Measurements from ENCODE around the gene ARHGAP31. TPM values are rescaled to one million over a fixed set of nuclear protein-coding genes. Genes with fewer than 3 reads are reported as not detected.
"Not testable (repeated sequence)": the region's sequence is repeated elsewhere in the genome, so short reads cannot be mapped to it uniquely, and the experiment has no call there.

ARHGAP31 gene
- total RNA-seq, 1 donor from 2014 or later, result 85.6 TPM

DNA sequence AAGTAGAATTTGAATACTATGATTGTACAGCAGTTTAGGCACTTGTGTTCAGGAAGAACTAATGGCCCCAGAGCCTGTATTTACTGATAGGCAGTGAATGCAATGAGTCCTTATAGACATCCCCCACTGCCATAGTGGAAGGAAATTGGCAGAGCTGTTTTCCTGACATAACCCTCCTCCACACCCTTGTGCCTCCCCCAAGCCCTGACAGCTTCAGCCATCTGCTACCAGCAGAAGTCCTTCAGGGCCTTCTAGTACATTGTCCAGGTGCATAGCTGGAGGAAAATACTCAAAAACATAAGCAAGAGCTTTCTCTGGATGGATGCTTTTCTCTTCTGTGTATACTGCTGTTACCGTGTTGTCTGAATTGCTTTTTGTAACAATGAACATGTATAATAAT is 20.6 kb downstream of the ARHGAP31 start:
- ATAC-seq, result no peak

DNA sequence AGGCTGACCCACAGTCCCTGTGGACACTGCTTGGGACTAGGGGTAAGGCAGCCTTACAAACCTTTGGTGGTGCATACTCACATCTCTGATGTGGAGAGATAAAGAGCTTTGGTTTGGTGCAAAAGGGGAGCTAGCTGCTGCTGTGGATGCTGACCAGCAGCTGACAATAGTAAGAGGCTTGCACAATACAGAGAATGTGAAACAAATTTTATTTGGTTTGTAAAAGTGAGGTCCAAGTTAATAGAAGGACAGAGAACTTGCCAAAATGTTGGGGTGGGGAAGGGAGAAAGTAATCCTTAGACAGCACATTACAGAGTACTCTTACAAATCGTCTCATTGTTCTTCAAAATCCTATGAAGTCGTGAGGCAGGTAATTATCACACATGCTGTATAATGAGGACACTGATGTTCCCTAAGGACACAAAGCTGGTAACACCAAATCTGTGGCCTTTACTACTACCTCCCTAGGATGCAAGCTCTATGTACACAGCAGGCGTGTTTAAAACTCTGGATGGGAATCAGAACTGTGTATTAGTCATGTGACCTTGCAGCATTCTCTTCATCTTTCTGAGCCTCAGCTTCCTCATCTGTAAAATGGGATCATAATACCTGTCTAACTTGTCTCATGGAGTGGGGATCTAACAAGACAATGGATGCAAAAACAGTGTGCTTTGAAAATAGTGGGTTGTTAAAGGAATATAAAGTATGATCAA is 21.6 kb downstream of the ARHGAP31 start:
- ATAC-seq (peak; percentile 68), DNase-seq (ENCODE audit: low spot score) (no peak)
- intact Hi-C loops (cut with DNase I), result no loop called here

More for the DNA sequence above, 20.6 kb downstream of the ARHGAP31 start:
- intact Hi-C loops (cut with DNase I), result no loop called here
- DNase-seq (ENCODE audit: low spot score), result no peak

DNA sequence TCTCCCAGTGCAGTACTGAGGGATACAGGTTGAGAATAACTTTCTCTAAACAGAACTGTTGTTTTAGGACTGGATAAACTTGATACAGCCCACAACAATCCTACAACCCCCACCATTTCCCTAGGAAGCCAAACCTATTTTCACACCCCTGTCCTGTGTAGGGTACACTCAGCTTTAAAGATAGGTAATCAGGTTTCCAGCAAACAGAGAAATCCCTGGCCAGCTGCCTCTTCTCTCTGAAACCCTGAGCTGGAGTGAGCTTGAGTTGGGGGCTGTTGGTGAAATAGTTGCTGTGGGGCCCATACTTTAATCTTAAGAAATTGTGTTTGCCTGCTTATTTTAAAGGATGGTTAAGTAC is 22.1 kb downstream of the ARHGAP31 start:
- ATAC-seq (no peak), DNase-seq (ENCODE audit: low spot score) (no peak)
- intact Hi-C loops (cut with DNase I), result no loop called here

DNA sequence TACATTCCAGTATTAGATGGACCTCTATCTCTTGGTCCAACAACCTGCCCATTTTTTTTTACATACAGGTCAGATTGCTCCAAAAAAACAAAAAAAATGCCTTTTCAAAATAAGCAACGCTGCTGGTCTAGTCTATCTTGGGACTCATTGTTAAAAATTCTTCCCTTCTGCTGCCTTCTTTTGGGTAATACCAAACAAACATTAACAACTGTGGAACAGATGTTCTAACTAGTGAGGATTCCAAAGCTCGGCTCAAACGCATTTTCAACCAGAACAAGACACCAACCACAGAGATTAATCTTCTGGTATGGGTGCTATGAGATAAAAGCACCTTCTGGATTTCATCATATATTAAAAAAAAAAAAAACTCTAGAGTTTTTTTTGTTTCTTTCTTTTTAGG is 24.7 kb downstream of the ARHGAP31 start:
- DNase-seq (ENCODE audit: low spot score) (no peak), ATAC-seq (no peak)
- intact Hi-C loops (cut with DNase I), result no loop called here

DNA sequence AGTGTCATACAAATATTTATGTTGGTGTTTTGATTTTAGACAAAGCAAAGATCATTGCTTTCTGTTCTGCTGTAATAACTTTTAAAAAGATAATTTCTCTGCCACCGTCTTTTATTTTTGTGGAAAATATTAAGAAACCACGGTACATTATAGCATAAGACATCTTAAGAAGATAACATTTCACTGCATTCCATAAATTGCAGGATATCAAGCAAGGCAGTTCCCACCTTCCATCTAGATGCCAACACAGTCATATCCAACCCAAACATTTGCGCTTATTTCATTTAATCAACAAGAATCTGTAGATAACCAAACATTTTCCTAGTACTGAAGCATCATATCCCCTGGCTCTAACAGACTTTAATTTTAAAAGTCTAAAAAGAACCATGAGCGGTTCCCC is 25.1 kb downstream of the ARHGAP31 start:
- ATAC-seq, result no peak
- no peak for DNase-seq (ENCODE audit: low spot score)
- intact Hi-C loops (cut with DNase I), result no loop called here

DNA sequence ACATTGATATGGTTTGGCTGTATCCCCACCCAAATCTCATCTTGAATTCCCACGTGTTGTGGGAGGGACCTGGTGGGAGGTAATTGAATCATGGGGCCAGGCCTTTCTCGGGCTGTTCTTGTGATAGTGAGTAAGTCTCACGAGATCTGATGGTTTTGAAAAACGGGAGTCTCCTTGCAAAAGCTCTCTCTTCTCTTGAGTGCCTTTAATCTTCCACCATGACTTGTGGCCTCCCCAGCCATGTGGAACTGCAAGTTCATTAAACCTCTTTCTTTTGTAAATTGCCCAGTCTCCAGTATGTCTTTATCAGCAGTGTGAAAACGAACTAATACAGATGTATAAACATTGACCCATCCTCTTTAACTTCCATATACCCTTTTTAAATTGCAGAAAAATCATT is 26.6 kb downstream of the ARHGAP31 start:
- DNase-seq (ENCODE audit: low spot score); intact Hi-C loops (cut with DNase I); ATAC-seq: not testable (repeated sequence)

DNA sequence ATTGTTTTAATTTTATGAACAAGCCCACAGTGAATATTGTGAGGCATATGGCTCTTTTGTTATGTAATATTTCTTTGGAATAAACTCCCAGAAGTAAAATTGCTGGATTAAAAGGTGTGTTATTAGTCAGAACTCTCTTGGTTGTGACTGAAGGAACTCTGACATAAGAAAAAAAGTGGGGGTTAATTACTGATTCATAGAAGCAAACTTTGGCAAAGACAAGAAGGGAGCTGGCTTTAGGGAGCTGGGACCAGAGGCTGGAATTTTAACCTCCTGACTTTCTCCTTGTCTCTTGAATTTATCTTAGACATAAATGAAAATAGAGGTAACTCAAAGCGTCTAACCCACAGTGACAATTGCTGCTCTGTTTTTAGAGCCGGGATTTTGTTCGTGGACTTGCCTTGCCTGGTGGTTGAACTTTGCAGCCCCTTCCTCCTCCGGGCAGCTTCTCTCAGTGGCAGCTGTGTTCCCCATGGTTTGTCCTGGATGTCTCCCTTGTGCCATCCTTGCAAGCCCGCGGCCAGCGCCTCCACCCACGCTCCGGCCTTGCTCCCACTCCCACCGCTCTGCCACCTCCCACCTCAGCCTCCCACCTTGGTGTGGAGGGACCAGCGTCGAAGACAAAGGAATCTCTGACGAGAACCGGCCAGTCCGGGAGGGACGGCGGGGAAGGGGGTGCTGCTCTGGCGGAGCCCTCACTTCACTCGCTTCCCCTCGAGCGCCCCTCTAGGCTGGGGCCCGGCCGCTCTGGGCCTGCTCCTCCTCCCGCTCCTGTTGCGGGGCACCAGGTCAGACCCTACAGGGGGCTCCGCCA is 28.0 kb downstream of the ARHGAP31 start:
- intact Hi-C loops (cut with DNase I), result no loop called here
- ATAC-seq (peak; percentile 80), DNase-seq (ENCODE audit: low spot score) (no peak)

DNA sequence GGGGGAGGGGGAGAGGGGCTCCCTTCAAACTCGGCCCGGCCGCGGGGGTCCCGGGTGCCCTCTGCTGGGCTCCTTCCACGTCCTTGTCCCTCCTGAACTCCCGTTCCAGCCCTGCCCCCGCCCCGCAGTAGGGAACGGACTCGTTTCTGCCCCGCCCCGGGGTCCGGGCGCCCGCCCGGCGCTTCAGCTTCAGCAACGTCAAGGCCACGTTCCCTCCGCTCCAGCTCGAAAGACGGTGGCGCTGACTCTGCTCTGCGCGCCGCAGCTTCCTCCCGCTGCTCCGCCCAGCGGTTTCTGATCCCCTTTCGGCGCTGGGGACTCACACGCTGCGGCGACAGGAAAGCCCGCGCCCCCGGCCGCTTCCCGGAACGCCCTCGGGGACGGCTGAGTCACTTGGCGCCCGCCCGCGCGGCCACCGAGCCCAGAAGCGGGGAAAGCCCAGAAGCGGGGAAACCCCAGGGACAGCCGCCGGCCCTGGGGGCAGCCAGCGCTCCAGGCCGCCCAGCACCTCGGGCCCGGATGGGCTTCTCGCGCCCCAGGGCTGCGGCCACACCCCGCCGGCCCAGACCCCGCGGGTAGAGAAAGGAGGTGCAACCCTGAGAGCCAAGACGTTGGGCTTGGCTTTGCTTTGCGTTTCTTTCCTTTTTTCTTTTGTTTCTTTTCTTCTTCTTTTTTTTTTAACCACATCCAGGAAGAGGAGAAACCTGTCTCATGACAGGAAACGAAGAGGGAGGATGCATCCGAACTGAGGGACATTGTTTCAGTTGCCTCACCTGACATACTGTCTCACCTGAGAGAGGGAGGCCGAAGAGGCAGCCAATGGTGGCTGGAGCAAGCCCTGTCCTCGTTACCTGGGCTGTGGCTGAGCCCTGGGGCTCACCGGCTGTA is 28.9 kb downstream of the ARHGAP31 start:
- intact Hi-C loops (cut with DNase I), result no loop called here
- DNase-seq (ENCODE audit: low spot score), result peak; percentile 91
- ATAC-seq, result peak; percentile 94

DNA sequence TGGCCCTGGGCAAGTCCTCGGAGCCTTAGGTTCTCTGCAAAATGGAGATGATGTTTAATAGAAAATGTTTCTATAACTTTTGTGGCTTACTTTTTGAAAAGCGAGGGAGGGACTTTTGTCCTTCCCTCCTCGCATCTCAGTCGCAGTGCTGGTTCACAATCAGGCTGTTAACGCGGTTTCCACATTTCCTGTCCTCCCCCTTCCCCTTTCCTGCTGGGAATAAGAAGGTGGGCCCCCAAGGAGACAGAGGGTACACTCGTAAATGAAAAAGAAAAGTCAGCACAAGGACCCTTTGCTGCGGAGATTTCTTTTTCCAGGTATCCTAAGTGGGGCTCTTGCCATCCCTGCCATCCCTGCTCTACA is 29.5 kb downstream of the ARHGAP31 start:
- ATAC-seq, result no peak
- intact Hi-C loops (cut with DNase I), result no loop called here

DNA sequence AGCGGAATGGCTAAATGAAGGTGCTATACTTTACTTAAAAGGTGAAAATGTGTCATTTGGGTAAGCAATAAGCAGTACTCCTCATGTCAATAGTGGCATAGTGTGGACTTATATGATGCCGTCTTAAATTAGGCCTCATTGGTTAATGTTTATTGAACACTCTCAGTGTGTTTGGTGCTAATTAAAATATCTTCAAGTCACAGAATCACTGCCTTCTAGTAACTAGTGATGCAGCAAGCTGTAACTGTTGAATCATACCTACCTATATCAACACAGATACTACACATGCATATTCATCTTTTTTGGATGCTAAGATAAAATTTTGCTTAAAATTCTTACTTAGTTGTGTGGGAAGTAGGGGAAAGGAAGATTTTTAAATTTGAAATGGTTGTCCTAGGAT is 30.7 kb downstream of the ARHGAP31 start:
- no peak for ATAC-seq

More for the DNA sequence above, 29.5 kb downstream of the ARHGAP31 start:
- no peak for DNase-seq (ENCODE audit: low spot score)

DNA sequence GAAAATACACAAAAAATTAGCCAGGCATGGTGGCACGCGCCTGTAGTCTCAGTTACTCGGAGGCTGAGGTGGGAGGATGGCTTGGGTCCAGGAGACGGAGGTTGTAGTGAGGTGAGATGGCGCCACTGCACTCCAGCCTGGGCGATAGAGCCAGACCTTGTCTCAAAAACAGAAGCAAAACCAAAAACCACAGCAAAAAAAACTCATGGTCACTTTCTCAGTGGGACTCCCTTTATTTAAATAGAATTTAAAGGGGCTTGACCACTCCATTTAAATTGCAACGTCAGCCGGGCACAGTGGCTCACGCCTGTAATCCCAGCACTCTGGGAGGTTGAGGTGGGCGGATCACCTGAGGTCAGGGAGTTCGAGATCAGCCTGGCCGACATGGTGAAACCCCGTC is 32.8 kb downstream of the ARHGAP31 start:
- intact Hi-C loops (cut with DNase I), result no loop called here
- no peak for DNase-seq (ENCODE audit: low spot score)

More for the DNA sequence above, 30.7 kb downstream of the ARHGAP31 start:
- DNase-seq (ENCODE audit: low spot score), result no peak
- intact Hi-C loops (cut with DNase I), result no loop called here

DNA sequence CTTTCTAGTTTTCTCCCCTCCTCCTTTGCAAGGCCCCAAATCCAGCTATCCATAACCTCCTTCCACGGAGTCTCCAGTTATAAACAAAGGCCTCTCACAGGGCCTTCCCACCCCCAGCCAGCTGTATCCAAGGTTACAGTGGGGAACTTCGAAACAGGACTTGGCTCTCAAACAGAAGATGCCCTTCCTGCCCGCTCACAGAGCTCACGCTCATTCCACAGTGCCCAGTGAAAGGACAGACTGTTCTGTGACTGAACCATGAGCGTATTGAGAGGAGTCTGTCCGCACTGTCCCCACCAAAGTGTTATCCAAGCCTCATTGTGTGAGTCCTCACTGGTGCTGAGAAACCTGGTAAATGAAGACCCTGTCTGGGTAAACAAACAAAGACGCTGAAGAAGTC is 35.4 kb downstream of the ARHGAP31 start:
- DNase-seq (ENCODE audit: low spot score) (no peak), ATAC-seq (peak; percentile 75)
- intact Hi-C loops (cut with DNase I), result no loop called here

More for the DNA sequence above, 32.8 kb downstream of the ARHGAP31 start:
- ATAC-seq, result no peak

DNA sequence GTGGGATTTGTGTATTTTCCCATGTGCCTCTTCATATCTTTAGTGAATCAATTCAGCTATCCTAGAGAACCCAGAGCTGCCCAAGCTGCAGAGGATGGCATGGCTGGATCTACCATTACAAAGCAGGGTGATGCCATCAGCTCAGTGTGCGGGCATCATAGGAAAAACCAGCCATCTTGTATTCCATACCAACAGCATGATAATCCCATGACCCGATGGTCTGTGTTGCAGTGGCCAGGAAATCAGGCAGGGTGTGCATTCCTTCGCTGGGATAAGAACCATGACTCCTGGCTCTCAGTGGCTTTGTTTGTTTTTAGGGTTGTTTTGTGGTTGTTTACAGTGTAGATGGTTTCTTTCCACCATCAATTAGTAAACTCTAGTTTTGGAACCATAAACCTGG is 36.0 kb downstream of the ARHGAP31 start:
- intact Hi-C loops (cut with DNase I), result no loop called here
- DNase-seq (ENCODE audit: low spot score), result no peak

DNA sequence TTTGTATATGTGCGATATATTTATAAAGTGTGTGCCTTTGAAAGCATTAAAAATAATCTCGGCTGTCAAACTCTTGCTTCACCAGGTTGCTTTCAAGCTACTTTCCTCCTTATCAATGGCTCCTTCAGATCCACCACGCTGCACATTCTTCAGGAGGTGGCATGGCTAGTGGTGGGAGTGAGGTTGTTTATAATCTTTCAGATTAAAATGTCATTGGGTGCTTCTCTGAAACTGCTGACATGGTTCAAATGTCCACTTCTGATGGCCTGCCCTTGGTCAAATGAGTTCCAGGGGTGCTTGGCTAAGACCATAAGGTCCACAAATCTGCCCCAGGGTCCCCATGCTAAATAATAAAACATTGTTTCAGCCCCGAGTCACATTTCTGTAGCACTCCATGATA is 36.7 kb downstream of the ARHGAP31 start:
- intact Hi-C loops (cut with DNase I), result no loop called here
- ATAC-seq, result no peak
- DNase-seq (ENCODE audit: low spot score), result no peak

More for the DNA sequence above, 36.0 kb downstream of the ARHGAP31 start:
- ATAC-seq, result no peak

DNA sequence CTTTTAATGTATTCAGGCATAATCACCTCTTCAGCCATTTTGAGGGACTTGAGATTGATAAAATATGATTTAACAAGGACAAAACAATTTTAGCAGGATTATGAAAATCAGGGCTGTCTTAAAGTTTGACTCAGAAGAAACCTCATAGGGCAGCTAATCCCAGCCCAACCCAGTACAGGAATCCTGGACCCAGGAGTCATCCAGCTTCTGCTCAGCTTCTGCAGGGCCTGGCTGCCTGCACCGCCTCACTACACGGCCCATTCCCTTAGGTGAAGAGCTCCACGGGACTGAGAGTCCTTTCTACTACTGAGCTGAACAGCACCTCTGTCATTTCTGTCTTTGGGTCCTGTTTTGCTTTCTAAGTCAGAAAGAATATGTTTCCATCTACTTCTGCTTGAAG is 37.5 kb downstream of the ARHGAP31 start:
- intact Hi-C loops (cut with DNase I), result no loop called here
- ATAC-seq (peak; percentile 72), DNase-seq (ENCODE audit: low spot score) (no peak)

DNA sequence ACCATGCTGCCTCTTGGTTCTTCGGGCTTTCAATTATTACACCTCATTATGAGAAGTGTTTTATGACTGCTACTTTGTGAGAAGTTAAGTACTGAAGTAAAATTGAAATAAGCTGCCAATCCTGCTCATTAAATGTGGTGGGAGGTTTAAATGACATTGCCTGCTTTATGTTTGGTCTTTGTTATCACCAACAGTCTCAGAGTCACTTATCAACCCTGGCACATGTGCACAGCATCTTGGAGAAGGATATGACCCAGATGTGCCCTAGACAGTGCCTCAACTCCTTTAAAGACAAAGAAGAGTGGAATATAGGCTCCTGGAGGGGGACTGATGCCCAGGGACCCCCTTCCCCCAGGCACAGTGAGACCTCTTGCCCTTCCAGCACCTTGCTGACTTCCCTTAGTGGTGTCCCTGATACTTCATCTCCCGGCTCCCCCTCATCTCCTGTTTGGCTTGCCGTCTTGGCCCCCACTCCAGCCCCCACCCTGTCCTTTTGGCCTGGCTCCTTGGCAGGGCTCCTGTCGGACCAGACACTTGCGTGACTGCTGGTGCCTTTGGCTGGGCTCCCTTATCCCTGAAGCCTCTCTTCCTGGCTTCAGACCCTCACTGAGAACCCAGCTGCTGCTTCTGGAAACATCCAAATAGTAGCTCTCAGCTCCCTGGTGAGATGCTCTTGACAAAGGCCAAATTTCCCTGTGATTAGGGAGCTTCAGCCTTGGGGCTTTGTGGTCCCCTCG is 39.8 kb downstream of the ARHGAP31 start:
- no peak for DNase-seq (ENCODE audit: low spot score)
- no peak for ATAC-seq
- intact Hi-C loops (cut with DNase I), result no loop called here

DNA sequence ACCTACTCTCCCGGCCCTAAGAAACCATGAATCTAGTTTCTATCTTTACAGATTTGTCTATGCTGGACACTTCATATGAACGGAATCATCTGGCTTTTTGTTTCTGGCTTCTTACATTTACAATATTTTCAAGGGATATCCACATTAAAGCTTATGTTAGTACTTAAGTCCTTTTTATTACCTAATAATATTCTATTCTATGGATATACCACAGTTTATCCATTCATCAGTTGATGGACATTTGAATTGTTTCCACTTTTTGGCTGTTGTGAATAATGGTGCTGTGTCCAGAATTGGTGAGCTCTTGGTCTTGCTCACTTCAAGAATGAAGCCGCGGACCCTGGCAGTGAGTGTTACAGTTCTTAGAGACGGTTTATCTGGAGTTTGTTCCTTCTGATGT is 42.6 kb downstream of the ARHGAP31 start:
- DNase-seq (ENCODE audit: low spot score), result no peak
- no peak for ATAC-seq
- intact Hi-C loops (cut with DNase I), result no loop called here

DNA sequence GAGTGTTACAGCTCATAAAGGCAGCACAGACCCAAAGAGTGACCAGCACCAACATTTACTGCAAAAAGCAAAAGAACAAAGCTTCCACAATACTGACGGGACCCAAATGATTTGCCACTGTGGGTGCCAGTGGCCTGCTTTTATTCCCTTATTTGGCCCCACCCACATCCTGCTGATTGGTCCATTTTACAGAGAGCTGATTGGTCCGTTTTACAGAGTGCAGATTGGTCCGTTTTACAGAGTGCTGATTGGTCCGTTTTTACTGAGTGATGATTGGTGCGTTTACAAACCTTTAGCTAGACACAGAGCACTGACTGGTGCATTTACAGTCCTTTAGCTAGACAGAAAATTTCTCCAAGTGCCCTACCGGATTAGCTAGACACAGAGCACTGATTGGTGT is 43.2 kb downstream of the ARHGAP31 start:
- ATAC-seq; DNase-seq (ENCODE audit: low spot score); intact Hi-C loops (cut with DNase I): not testable (repeated sequence)

DNA sequence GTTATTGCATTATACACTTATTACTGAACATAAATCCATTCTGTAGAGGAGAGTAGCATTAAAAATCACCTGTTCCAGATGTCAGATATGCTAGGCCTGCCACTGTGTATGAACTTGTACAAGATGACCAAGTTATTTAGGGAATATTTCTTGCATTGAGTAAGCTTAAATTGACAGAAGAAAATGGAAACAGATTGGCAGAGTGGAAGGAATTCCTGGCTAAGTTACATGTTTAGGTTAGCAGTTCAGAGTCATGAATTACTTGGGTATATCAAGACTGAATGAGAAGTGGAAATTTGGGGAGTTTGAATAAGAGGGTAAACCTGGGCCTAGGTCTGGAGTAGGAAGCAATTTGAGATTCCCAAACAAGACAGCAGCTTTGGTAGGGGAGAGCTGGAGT is 44.6 kb downstream of the ARHGAP31 start:
- ATAC-seq, result no peak
- no peak for DNase-seq (ENCODE audit: low spot score)

More for the DNA sequence above, 44.6 kb downstream of the ARHGAP31 start:
- intact Hi-C loops (cut with DNase I), result no loop called here

Data from sciatic nerve (tissue), 2 donors.